GM12892 (cell line): ENCODE results near the gene B3GALT6.

ENCODE experiments used
- POLR2A ChIP-seq: IDR thresholded peaks from 2 replicates; pipeline ENCODE4 v1.6.1; 2011; ENCODE audit warnings: low read depth, low read length, control low read depth
- POLR2AphosphoS5 ChIP-seq: IDR thresholded peaks from 2 replicates; pipeline ENCODE4 v1.6.1; 2011; ENCODE audit warnings: low read depth, low read length, control low read depth
- TAF1 ChIP-seq: IDR thresholded peaks from 2 replicates; pipeline ENCODE4 v1.6.1; 2011; ENCODE audit warnings: low read depth, mild to moderate bottlenecking, control low read depth, low read length, borderline replicate concordance

- no peak for TF ChIP-seq POLR2AphosphoS5
- TF ChIP-seq POLR2A: no peak
- TF ChIP-seq TAF1: no peak
These were observed 1.5 kb downstream of the B3GALT6 start for GRCh38 chr1:1233567-1233892.
